COLO829 (cell line): ENCODE results near the gene HDAC2.

Source experiments
- DNase-seq: peaks from one replicate; pipeline ENCODE4 v3.0.0; 2012; ENCODE audit warnings: low spot score

HDAC2 gene

DNA sequence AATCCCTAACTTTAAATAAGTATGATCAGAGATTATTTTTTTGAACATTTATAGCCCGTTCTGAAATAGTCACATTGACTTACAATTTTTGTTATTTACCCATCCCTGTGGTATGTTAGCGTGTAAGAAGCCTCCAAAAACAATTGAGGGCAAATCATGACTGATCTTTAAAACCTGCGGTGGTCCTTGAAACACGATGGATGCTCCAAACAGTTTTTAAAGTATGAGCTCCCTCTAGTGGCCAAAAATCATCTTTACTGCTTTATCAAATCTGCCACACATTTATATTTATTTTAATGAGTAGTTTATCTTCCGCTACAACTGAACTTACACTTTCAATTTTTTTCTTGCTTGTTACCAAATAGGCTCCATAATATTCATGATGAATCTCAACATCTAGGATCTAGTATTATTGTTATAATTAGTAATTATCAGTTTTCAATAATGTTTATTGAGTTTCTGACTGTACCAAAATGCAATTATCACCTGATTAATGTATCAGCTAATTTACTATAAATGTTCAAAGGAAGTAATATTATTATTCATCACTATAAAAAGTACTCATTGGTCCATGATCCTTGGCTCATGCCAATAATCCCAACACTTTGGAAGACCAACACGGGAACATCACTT, 61.6 kb downstream of the HDAC2 start:
- peak; percentile 37 for DNase-seq

DNA sequence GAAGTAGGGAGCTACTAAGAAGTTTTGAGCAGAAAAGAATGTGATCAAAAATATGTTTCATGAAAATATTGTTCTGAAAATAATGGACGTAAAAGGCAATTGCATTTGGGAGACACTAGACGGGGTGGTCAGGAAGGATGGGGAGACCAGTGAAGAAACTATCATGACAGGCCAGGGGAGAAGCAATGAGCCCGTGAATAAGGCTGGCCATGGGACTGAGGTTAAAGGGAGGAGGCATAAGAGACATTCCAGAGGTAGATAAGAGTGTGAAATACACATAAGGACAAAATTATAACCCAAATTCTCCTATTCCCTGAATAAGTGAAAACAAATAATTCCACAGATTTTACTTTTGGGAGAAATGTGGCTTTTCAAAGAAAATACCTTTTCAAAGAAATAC, 62.1 kb downstream of the HDAC2 start:
- DNase-seq, result no peak

GRCh38 chr6:113907102-113907815, 63.7 kb downstream of the HDAC2 start:
- no peak for DNase-seq

- no peak for DNase-seq
These were observed 67.2 kb downstream of the HDAC2 start for GRCh38 chr6:113903666-113904330.

DNA sequence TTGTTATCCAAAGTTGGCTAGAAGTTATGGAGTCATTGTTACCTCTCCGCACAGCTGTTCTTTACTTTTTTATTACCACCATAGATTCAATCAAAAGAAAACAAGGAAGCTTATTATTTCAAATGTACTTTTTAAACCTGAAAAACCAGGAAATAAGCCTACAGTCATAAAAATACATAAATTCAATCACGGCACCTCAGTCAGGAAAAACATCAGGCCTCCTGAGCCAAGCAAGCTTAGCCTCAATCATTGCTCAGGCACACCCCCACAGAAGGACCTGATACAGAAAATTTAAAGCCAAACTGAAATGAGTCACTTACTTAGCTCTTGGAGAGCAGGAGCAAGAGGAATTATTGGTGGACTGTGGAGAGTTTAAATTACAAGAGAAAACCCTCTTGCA, 69.5 kb downstream of the HDAC2 start:
- no peak for DNase-seq

GRCh38 chr6:113894712-113895674, 76.0 kb downstream of the HDAC2 start:
- no peak for DNase-seq

GRCh38 chr6:113893866-113894265, 77.1 kb downstream of the HDAC2 start:
- DNase-seq, result no peak

DNA sequence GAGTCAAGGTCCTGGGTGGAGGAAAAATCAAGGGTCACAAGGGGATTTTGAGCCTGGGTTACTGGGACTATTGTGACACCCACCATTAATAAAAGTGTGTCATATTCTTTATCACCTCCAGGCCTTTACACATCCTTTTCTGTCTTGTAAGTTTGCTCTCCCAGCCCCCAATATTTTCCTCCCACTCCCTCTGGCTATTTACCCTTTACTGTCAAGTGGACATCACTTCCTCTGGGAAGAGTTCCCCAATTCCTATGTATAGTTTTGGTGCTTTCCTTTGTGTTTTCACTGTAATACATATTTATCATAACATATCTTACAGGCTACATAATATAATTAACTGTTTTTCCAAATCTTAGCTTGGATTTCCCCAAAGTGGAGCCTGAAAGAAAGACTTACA, 77.5 kb downstream of the HDAC2 start:
- no peak for DNase-seq

DNA sequence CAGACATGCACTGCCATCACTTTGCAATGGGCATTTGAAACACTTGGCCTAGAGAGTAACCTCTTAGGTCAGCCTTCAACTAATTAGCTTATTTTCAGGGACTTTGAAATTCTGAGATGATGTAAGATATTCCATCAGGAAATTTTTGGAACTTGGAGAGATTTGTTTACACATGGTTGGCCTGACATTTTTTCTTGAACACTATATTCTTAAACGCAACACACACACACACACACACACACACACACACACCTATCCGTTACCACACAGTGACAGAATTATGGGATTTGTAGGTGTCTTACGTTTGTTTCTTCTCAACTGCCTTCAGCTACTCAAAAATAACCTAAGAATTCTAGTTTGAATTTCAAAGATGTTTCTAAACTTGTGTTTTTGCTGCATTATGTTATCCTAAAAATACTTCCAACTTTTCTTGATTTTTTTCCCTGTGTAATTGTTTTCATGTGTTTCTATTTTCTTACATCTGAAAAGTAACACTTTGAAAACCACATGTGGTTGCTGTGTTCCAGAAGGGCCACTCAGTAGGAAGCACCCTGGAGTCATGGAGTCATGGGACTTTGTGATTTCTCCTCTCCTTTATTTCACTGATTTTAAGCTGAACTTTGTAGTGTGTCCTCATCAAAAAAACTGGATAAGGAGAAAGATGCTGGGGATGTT, 81.9 kb downstream of the HDAC2 start:
- DNase-seq, result no peak

DNA sequence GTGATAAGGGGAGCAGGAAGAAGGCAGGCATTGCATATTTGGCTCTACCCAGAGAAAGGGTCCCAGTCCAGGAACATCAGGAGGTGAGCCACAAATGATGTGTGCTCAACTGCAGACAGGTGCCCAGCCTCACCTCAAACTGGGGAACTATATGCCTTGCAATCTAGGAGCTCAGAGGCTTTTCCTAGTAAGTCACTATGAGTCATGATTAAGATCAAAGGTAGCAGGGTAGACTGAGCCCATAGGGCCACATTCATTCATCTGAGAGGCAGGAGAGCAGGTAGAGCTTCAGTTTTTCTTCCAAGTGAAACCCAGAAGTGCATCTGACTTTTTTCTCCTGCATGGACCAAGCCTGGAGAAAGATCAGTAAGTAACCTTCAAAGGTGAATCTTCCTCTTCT, 82.5 kb downstream of the HDAC2 start:
- no peak for DNase-seq

DNA sequence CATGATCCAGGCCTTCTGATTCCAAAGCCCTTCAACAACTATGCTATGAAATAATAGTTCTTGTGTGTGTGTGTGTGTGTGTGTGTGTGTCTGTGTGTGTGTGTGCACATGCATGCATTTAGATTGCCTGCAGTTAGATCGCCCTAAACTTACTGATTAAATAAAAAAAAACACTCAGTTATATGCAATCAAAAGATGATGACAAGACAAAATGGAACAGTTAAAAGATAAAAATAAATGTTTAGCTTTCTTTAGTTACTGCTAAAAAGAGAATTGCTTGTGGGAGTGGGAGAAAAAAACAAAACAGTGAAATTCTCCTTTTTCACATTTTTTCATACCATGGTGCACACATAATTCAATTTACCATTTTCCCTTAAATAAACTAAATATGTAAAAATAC, 84.4 kb downstream of the HDAC2 start:
- DNase-seq, result no peak

GRCh38 chr6:113884011-113884410, 86.9 kb downstream of the HDAC2 start:
- DNase-seq, result no peak
